GM21528 (cell line): Measurements from ENCODE around the gene BMP10.

ENCODE experiments used
- ATAC-seq: cut with Tn5 transposase; IDR thresholded peaks from one replicate; pipeline ENCODE4 v1.9.1; 2021; ENCODE audit warnings: mild to moderate bottlenecking, moderate library complexity; ENCODE audit not compliant: unreplicated experiment, low FRiP score

Gene BMP10

DNA sequence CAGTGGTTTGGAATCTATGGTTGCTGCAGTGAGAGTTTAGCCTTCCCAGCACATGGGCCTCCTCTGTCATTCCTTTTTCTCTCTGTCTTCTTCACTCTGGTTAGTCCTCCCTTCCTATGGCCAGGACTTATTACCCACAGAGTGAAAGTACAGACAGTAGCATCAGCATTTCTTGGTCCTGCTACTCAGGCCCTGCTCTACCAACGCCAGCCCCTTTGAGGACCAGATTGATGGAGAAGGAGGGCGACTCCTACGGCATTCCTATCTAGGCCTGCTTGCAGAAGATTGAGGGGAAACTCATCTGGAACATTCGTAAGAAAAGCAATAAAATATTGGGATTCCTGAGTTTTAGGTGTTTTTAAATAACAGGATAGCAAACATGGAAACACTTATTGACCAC, 43.5 kb downstream of the BMP10 start:
- ATAC-seq: no peak

GRCh38 chr2:68825866-68826265, 45.3 kb downstream of the BMP10 start:
- ATAC-seq: no peak

GRCh38 chr2:68824831-68825230, 46.4 kb downstream of the BMP10 start:
- ATAC-seq: no peak

GRCh38 chr2:68822207-68822872, 48.9 kb downstream of the BMP10 start:
- no peak for ATAC-seq

- no peak for ATAC-seq
Measured at GRCh38 chr2:68819556-68819955, 51.6 kb downstream of the BMP10 start.

DNA sequence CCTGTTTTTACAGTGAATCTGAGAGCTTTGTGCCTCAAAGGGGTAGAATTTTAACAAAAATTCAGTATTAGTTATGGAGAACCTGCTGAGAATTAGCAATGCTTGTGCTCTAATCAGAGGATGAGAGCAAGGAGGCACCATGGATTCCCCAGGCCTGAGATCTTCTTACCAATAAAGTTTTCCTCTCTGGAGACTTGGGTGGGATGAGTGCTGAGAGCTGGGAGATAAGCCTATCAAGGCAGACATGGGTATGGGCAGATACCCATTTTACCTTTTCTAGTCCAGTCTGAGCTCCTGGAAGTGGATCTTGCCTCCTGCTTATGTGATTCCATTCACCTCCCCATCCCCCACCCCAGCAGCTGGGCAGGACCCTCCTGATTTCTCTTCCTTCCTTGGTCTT, 53.9 kb downstream of the BMP10 start:
- no peak for ATAC-seq
